ENCODE results near the gene ICA1. TPM values are rescaled to one million over a fixed set of nuclear protein-coding genes. Genes with fewer than 3 reads are reported as not detected.

The ICA1 gene
- total RNA-seq, 1 donor from 2014 or later = 1.9 TPM

DNA sequence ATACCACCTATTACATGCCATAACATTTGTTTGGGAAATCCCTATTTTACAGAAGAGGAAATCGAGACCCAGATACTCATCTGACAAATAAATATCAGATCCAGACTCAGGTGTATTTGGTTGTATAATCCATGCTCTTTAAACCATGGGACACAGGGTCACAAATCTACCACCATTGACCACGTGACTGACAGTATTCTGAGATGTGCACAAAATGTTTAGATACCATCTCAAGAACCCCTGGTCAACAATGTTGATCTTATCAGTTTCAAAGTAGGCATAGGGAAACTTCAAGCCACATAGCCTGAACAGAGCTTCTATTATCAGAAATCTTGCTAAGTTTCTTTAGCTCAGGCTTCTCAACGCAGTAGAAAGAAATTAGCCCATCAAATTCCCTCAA, 93.6 kb downstream of the ICA1 start:
- DNase-seq (ENCODE audit: low spot score) = no peak
- peak; percentile 22 for ATAC-seq

DNA sequence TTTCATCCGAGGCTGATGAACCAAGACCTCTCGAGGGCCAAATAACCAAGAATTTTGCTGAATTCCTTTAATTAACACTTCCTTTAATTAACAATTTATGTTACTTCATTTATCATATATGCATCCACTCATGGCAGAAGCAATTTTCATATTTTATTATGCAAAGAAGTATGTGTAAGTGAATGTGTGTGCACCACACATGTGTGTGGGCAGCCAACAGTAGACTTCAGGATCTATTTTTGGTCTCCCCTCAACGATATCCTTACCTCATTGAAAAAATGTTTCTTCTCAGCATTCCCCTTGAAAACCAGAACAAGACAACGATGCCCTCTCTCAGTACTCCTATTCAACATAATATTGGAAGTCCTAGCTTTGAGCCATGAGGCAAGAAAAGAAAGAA, 96.8 kb downstream of the ICA1 start:
- DNase-seq (ENCODE audit: low spot score) (no peak), ATAC-seq (no peak)

DNA sequence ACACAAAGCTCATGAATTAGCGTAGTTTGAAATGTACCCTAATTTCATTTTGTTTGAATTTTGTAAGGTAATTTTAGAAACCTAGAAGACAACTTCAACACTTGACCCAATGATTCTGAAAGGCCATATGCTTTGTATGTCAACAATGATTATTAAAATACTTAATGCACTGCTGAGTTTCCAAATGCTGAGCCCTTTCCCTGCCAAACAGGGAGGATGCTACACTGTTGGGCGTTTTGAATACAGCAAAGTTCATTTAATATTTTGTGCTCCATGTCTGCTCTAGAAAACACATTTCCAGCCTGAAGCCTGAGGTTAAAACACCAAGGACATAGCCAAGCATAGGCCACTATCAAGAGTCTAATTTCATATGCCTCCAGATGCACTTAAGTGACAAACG, 99.8 kb downstream of the ICA1 start:
- ATAC-seq = no peak
- DNase-seq (ENCODE audit: low spot score) = no peak

DNA sequence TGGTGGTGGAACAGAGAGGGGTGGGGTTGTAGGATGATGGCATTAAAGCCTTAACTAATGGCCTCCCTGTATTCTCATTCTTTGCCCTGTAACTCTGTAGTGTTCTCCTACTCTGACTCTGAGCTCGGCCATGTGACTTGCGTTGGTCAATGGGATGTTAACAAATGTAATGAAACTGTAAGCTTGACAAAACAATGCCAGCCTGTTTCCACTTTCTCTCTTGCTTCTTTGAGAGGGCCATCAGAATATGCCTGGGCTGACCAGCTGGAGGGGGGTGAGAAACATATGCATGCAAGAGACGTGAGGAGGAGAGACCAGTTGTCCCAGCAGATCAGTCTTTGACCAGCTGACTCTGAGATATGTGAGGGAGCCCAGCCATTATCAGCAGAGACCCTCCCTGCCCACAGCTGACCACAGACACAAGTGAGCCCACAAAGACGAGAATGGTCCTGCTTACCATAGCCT, 100.6 kb downstream of the ICA1 start:
- ATAC-seq = no peak
- DNase-seq (ENCODE audit: low spot score) = no peak

DNA sequence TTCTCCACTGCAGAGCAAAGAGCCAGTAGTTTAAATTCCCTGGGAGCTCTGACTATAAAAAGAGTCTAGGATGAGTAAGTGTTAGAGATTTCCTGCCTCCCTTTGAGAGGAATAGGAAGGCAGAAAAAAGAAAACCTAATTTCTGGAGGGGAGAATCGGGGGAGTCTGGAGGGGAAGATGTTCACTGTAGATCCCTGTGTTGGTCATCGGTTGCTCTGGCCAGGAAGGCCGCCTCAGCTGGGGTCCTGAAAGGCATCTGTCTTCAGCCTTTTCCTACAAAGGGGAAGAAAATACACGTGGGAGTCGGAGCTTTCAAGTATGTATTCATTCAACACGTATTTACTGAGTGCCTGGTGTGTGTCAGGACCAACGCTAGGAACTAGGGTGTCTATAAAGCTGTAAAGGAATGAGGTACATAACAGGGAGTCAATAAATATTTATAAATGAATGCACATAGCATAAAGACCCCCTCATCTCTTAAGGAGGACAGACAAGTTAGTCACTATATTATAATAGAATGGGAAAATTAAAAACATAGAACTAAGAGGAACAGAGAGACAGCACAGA, 101.1 kb downstream of the ICA1 start:
- DNase-seq (ENCODE audit: low spot score) (no peak), ATAC-seq (no peak)

DNA sequence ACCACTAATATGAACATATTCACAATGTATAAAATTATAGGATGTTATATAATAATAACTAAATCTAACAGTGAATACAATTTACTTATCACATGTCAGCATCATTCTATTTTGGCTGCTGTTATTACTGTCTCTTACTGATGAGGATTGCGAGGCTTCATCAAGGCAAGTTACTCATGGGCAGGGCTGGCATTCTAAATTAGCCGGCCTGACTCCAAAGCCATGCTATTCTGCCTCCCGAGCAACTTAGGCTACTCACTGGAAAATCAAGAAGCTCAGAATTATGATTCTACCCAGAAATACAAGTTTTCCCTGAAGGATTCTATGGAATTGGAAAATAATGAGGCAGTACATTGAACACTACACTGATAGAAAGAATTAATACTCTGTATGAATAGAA, 101.7 kb downstream of the ICA1 start:
- ATAC-seq = no peak

DNA sequence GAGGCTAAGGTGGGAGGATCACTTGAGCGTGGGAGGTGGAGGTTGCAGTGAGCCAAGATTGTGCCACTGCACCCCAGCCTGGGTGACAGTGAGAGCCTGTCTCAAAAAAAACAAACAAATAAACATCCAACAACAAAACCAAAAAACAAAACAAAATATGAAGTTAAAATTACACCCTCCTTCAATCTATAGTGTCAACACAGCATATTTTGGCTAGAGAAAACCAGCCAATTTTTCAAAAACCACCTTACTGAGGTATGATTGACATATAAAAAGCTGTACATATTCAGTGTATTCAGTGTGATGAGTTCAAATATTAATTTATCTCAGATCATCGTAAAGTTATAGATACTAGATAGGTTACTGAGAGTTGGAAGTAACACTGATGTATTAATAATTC, 102.4 kb downstream of the ICA1 start:
- no peak for DNase-seq (ENCODE audit: low spot score)
- ATAC-seq = no peak

More for the DNA sequence above, 101.7 kb downstream of the ICA1 start:
- no peak for DNase-seq (ENCODE audit: low spot score)

DNA sequence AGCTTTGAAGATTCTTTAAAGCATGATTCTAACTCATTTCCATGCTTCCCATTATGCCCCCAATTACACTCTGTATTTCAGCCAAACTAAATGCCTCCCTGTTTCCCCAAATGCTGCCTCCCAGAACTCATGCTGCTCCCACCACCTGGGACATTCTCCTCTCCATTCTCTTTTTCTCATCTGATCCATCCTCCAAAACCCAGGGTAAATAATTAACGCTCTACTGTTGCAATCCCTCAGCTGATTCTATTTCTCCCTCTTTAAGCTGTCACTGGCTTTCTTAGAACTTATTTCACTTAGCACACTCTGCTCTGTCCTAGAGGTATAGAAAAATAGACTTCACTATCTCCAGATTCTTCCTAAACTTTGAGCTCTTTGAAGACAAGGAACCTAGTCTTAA, 104.7 kb downstream of the ICA1 start:
- DNase-seq (ENCODE audit: low spot score) (no peak), ATAC-seq (peak; percentile 76)

DNA sequence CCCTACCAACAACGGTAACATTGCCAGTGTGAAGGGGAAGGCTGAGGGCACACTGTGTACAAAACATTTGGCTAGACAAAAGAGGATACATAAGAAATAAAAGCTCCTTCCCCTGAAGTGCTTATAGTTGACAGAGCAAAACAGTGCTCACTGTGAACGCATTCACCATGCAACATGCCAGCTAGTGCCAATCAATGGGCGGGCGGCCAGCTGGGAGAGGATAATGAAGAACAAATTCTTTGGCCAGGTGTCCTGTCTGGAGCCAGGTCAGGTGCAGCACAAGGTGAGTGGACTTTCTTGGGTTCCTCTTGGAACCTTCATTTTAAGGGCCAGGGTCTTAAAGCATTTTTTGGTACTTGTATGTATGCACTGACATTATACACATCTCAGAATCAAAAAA, 106.1 kb downstream of the ICA1 start:
- ATAC-seq = peak; percentile 87
- DNase-seq (ENCODE audit: low spot score) = peak; percentile 85

DNA sequence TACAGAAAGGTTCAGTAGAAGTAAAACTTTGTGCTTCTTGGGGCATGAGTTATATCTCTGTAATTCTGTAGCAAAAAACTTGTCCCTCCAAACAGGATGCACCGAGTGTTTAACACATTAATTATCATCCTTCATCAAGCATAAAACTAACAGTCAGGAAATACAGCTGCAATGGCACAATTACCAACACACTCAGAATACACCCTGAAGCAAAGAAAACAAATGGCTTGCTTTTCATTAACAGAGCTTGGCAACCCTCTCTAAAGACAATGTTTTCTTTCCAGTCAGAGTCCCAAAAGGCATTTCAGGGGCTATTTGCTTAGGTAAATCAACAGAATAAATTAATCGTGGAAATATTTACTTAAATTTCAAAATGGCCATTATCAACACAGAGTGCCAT, 107.7 kb downstream of the ICA1 start:
- no peak for DNase-seq (ENCODE audit: low spot score)
- ATAC-seq = peak; percentile 82

DNA sequence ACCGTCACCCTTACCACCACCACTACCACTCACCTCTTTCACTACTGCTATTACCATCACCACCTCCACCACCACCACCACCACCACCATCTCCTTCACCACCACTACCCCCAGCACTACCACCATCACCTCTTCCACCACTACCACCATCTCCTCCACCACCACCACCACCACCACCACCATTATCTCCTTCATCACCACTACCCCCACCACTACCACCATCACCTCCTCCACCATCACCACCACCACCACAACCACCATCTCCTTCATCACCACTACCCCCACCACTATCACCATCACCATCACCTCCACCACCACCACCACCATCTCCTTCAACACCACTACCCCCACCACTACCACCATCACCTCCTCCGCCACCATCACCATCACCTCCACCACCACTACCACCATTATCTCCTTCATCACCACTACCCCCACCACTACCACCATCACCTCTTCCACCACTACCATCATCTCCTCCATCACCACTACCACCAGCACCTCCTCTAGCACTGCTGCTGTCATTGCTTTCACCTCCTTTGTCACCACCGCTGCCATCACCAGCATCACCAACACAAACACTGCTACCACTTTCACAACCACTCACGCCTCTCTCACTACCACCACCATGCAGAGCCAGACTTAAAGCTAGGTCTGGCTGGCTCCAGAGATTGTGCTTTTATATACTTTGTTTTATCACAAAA, 109.3 kb downstream of the ICA1 start:
- no peak for ATAC-seq

DNA sequence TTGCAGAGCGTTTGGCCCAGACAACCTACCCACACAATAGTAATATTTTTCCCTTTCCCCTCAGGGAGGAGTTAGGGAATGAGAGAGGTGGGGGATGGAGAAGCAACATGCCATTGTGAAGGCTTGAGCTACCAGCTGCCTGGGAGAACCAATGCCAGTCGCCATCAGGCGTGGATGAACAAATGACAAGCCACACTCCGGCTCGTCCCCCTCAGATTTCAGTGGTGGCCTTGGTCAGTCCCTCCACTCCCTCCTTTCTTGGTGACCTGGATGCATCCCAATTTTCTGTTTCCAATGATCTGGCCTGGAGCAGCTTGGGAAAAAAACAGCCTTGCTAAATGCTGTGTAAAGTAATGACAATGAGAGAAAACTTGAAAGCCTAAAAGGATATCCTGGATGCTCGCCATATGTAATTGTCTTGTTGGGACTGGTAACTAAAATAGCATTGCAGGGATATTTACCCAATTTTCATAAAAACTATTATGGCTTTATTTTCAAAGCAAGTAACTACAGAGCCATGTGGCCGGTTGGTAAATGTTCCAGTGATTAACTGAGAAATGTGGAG, 110.7 kb downstream of the ICA1 start:
- ATAC-seq (no peak), DNase-seq (ENCODE audit: low spot score) (no peak)

More for the DNA sequence above, 109.3 kb downstream of the ICA1 start:
- DNase-seq (ENCODE audit: low spot score) = no peak

DNA sequence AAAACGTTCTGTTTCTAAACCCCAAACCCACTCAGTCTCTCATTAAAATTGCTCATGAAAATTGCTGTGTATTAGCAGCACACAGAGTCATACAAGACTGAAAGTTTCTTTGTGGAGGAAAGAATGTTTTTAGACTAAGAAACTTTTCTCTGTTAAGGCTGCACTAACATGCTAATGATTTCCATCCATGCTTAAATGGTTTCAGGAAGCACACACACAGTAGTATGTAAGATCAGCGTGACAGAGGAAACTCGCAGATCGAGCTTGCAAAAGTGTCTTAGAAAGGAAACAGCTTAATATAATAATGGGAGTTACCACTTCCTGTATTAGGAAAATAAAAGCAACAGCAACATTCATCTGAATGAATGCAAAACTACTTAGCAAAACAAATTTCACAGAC, 112.7 kb downstream of the ICA1 start:
- DNase-seq (ENCODE audit: low spot score) = no peak
- peak; percentile 44 for ATAC-seq

DNA sequence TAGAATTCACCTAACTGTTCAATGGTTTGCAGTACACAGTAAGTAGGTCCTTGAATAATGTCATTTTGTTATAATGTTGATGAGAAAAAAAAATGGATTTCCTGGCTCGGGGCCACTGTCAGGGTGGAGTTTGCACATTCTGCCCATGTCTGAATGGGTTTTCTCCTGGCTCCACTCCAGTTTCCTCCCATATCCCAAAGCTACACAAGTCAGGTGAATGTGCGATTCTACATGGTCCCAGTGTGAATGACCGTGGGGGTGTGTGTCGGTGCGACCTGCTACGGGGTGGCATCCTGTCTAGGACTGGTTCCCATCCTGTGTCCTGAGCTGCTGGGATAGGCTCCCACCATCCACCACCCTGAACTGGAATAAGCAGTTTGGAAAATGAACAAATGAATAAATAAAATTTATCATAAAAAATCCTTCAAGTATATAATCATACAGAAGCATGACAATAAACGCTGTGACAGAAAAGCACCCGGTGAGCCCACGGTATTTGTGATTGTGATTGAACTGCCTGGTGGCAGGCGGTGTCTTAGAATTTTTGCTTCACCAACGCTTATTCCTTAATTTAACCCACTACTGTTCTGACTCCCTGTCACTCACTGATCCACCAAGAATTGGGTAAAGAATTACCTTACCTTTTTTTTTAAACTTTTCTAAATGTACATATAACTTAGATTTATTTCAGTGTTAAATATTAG, 114.1 kb downstream of the ICA1 start:
- no peak for DNase-seq (ENCODE audit: low spot score)
- ATAC-seq = no peak

DNA sequence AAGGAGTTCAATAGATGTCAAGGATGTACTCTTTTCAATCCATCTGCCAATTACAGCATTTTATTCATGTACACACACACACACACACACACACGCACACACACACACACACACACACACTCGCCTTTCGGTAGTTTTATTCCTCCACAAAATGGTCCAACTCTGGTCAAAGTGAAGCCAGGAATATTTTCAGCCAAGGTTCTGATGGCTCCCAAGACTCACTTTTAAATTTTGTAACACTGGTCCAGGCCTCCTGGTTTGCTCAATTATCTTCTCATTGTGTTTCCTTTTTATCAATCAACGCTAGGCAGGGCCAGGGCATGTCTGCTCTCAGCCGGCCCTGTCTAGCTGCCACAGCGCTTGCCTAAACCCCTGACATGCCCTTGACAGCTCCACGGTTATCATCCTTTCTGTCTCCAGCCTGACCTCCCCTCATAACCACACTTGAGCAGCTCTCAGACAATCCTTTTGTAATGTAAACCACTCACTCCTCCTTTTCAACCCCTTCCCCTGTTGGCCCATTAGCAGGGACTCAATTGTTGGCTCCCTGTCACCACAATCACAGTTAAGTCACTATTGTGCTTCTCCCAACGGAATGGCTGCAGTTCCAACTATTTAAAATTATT, 115.1 kb downstream of the ICA1 start:
- ATAC-seq (no peak), DNase-seq (ENCODE audit: low spot score) (no peak)

DNA sequence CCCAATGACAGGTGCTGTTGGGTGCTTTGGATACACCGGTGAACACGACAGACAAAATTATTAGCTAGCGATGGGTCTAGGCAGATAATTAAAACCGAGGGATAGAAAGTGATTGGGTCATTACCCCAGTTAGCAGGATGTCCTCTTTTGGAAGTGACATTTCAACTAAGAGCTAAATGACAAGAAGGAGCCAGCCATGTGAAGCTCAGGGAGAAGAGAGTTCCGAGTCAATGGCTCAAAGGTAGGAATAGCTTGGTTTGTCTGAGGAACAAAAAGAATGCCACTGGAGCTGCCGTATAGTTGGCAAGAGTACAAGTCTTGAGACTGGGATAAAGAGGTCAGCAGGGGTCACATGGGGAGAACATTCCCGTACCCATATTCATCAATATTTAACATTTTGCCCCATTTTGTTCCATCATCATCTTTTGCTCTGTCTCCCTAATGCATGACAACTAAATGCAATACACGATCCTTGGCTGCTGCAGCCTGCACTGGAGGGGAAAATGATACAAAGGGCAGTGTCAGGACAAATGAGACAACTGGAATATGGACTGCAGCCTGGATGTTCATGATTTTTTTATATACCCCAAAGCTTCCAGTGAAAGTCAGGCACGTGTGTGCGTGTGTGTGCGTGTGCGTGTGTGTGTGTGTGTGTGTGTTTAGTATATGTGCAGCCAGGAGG, 115.7 kb downstream of the ICA1 start:
- ATAC-seq (no peak), DNase-seq (ENCODE audit: low spot score) (no peak)

DNA sequence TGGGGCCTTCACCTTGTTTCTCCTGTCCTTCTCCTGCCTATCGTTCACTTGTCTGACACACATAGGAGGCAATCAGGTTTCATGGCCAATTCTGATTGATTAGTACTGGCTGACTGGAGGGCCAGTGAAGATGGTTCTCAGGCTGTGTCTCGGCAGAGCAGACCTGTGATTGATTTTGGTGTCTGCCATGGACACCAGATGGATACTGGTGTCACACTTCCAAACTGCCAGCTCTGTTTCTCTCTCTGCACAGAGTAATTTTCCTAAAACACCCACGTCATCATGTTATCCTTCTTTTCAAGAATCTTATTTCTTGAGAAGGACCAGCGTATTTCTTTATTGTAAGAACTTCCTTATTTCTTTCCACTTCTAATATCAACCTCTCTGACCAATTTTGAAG, 117.1 kb downstream of the ICA1 start:
- no peak for DNase-seq (ENCODE audit: low spot score)
- no peak for ATAC-seq

DNA sequence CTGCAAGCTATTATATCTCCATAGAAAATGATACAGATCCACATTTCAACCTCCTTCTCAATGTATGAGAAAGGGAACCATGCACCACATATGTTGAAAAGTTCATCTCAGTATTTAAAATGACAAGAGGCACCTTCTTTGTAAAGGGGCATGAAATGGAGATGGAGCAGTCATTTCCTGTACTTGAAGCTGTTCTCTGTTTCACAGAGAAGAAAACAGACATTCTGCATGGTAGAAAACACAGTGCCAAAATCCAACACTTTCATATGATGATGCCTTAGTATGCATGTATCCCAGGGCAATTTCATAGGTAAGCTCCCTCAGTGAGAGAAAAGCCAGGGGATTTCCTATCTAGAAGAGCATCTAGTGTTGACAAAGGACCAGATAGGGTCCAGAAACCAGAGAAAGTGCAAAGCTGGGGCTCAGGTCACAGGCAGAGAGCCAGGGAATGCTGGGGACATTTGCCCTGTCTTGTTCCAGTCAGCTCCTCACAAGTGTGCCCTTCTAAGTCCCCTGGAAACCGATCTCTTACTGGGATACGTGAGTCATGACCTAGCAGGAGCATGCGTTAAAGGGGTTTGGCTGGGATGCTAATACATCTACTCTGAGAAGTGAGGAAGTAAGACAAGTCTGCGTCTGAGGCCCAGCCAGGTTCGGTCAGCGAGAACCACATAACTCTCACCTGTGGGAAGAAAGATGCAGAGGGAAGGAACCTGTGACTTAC, 118.7 kb downstream of the ICA1 start:
- no peak for ATAC-seq
- DNase-seq (ENCODE audit: low spot score) = no peak

DNA sequence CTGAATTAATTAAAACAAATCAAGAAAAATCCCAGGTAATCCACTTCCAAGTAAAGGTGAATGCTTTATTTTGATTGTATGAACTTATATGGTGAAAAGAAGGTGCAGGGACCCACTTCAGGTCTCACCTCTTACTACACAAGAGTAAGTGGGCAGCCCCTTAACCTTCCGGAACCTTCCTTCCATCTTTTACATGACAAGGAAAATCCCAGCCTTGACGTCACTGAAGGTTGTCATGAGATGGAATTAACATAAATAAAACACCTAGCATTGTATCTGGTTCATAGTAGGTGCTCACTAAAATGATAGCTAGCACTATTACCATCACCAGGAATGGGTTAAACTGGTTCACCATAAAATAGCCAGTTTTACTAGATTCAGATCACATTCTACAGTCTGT, 119.5 kb downstream of the ICA1 start:
- DNase-seq (ENCODE audit: low spot score) (no peak), ATAC-seq (no peak)

DNA sequence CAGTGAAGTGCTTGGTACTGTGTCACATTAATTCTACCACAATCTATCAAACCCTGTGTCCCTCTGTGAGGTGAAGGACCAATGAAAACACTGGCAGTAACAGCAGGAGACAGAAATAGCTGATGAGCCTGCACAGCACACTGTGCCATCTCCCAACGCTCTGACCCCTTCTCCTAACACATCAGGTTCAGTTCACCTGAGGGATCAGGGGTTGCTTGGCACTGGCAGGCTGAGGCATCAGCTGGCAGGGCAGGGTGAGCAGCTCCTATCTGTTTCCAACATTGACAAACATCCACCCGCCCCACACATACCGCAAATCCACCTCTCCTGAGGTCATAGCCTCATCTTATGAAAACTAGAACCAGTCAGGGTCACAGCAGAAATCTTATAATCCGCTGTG, 120.9 kb downstream of the ICA1 start:
- DNase-seq (ENCODE audit: low spot score) = peak; percentile 77
- peak; percentile 99 for ATAC-seq
